ENCODE data around the gene P2RX6. TPM values are rescaled to one million over a fixed set of nuclear protein-coding genes. Genes with fewer than 3 reads are reported as not detected.

Gene P2RX6
- total and polyA plus RNA-seq, 2 experiments from 2014 or later, result not detected

DNA sequence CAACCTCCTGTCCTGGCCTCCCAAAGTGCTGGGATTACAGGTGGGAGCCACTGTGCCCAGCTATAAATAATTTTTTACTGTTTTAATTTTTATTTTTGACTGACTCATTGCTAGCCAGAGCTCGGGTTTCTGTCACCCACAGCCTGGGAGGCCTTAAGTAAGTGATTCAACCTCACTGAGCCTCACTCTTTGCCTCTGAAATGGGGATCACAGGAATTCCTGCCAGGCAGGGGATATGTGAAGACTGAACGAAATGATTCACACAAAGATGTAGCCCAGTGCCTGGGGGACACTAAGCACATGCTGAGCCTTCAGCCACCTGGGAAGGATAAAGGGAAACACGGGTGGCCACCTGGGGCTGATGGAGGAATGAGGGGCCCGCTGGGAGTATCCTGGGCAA lies 27.0 kb downstream of the P2RX6 start (continued):
- TF ChIP-seq STAT1 (IDR thresholded peaks at IDR 0.05; ENCODE audit: unreplicated experiment) (no peak), EZH2 (IDR thresholded peaks at IDR 0.05; ENCODE audit: low read depth, unreplicated experiment) (no peak)

DNA sequence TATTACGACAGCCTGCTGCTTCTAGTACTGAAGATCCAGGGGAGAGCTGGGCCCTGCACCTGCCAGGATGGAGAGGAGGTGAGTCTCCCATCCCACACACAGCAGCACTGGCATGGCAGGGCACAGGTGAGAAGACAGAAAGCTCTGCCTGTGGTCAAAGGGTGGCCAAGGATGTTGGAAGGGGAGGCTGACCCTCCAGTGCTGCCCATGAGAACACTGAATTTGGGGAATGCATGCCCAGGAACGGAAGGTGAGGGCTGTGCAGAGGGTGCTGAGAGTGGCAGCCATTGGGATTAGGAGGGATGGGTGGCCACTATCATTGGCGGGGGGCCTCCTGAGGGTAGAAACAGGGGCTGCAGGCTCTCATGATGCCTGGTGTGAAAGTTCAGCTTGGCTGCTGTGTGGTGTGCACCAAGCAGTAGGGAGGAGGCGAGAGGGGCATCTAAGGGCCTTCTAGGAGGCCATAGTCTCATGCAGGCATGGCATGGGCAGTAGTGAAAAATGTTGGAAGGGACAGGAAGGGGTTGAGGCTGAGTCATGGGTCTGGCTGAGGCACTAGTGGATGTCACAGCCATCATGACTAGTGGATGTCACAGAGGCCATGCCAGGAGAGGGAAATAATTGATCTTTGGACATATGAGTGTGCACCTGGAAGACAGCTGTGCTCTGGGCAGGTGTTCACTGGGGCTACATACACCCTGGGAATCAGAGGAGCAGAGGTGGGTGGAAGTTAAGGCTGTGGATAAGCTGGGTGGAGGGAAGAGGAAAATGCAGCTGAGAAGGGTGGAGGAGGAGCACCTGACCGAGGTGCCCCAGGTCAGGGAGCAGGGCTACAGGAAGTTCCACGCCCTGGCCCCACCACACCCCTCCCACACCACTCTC lies 28.3 kb downstream of the P2RX6 start:
- Histone ChIP-seq H3K79me2 (replicated peaks; ENCODE audit: insufficient read depth) (no peaks in the 10 kb centered on the region), H3K36me3 (ENCODE audit: insufficient read depth) (no peaks in the 10 kb centered on the region), H3K4me1 (ENCODE audit: insufficient read depth) (no peaks in the 10 kb centered on the region), H3F3A (replicated peaks; ENCODE audit: low read depth) (0 out of 2 replicates have a peak, but pooled peaks cover 4% of the 10 kb centered on the region), H3K9me2 (ENCODE audit: insufficient read depth) (no peaks in the 10 kb centered on the region), H4K20me1 (replicated peaks; ENCODE audit: insufficient read depth) (no peaks in the 10 kb centered on the region), H2AFZ (no peak overlapping the region), H3K27ac (ENCODE audit: low read depth) (no peak overlapping the region), H3K27me3 (ENCODE audit: insufficient read depth) (no peaks in the 10 kb centered on the region), H3K4me3 (no peak overlapping the region), H3K4me2 (no peak overlapping the region)
- no peak overlapping the region for H3K27ac Mint-ChIP-seq
- DNase-seq (ENCODE audit: low spot score) (no peak), ATAC-seq (no peak)
- H3K27me3 Mint-ChIP-seq (ENCODE audit: insufficient read depth, low read depth, poor library complexity), result peaks cover 12% of the 10 kb centered on the region
- H3K4me1 Mint-ChIP-seq, result peaks cover 15% of the 10 kb centered on the region
- no peaks in the 10 kb centered on the region for H3K9me3 Mint-ChIP-seq
- H3K4me3 Mint-ChIP-seq, result no peak overlapping the region
- H3K36me3 Mint-ChIP-seq (ENCODE audit: low read depth), result no peaks in the 10 kb centered on the region
- TF ChIP-seq JUNB (IDR thresholded peaks at IDR 0.05; ENCODE audit: unreplicated experiment) (no peak), CREB1 (CRISPR knock-in tag; IDR thresholded peaks at IDR 0.05; ENCODE audit: low read depth) (no peak), NANOG (IDR thresholded peaks at IDR 0.05; ENCODE audit: borderline replicate concordance) (no peak), STAT1 (IDR thresholded peaks at IDR 0.05; ENCODE audit: unreplicated experiment) (no peak), ZNF114 (CRISPR knock-in tag; IDR thresholded peaks at IDR 0.05) (no peak), EZH2 (IDR thresholded peaks at IDR 0.05; ENCODE audit: low read depth, unreplicated experiment) (no peak), ZNF331 (CRISPR knock-in tag; IDR thresholded peaks at IDR 0.05; ENCODE audit: low read depth) (no peak), POLR2AphosphoS5 (IDR thresholded peaks at IDR 0.05; ENCODE audit: low read depth) (no peak), EZH2phosphoT487 (IDR thresholded peaks at IDR 0.05; ENCODE audit: unreplicated experiment) (no peak)
- TF ChIP-seq, protein P1, sequence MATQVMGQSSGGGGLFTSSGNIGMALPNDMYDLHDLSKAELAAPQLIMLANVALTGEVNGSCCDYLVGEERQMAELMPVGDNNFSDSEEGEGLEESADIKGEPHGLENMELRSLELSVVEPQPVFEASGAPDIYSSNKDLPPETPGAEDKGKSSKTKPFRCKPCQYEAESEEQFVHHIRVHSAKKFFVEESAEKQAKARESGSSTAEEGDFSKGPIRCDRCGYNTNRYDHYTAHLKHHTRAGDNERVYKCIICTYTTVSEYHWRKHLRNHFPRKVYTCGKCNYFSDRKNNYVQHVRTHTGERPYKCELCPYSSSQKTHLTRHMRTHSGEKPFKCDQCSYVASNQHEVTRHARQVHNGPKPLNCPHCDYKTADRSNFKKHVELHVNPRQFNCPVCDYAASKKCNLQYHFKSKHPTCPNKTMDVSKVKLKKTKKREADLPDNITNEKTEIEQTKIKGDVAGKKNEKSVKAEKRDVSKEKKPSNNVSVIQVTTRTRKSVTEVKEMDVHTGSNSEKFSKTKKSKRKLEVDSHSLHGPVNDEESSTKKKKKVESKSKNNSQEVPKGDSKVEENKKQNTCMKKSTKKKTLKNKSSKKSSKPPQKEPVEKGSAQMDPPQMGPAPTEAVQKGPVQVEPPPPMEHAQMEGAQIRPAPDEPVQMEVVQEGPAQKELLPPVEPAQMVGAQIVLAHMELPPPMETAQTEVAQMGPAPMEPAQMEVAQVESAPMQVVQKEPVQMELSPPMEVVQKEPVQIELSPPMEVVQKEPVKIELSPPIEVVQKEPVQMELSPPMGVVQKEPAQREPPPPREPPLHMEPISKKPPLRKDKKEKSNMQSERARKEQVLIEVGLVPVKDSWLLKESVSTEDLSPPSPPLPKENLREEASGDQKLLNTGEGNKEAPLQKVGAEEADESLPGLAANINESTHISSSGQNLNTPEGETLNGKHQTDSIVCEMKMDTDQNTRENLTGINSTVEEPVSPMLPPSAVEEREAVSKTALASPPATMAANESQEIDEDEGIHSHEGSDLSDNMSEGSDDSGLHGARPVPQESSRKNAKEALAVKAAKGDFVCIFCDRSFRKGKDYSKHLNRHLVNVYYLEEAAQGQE (IDR thresholded peaks at IDR 0.05; ENCODE audit: unreplicated experiment), result no peak
- TF ChIP-seq, protein P2, sequence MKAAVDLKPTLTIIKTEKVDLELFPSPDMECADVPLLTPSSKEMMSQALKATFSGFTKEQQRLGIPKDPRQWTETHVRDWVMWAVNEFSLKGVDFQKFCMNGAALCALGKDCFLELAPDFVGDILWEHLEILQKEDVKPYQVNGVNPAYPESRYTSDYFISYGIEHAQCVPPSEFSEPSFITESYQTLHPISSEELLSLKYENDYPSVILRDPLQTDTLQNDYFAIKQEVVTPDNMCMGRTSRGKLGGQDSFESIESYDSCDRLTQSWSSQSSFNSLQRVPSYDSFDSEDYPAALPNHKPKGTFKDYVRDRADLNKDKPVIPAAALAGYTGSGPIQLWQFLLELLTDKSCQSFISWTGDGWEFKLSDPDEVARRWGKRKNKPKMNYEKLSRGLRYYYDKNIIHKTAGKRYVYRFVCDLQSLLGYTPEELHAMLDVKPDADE (IDR thresholded peaks at IDR 0.05), result no peak
- TF ChIP-seq, protein P3, sequence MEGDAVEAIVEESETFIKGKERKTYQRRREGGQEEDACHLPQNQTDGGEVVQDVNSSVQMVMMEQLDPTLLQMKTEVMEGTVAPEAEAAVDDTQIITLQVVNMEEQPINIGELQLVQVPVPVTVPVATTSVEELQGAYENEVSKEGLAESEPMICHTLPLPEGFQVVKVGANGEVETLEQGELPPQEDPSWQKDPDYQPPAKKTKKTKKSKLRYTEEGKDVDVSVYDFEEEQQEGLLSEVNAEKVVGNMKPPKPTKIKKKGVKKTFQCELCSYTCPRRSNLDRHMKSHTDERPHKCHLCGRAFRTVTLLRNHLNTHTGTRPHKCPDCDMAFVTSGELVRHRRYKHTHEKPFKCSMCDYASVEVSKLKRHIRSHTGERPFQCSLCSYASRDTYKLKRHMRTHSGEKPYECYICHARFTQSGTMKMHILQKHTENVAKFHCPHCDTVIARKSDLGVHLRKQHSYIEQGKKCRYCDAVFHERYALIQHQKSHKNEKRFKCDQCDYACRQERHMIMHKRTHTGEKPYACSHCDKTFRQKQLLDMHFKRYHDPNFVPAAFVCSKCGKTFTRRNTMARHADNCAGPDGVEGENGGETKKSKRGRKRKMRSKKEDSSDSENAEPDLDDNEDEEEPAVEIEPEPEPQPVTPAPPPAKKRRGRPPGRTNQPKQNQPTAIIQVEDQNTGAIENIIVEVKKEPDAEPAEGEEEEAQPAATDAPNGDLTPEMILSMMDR (conservative IDR thresholded peaks at IDR 0.05; ENCODE audit: low read depth in 2 of 2), result no peak
